Sigmoid colon (tissue), 7 donors: ENCODE results near the gene FHOD3. TPM values are rescaled to one million over a fixed set of nuclear protein-coding genes. Genes with fewer than 3 reads are reported as not detected.

Experiments
- DNase-seq: peaks from one replicate; pipeline ENCODE4 v3.0.0-alpha.2; 2019
- H3K27ac ChIP-seq, 4 donors: fragments of 200-600 bp; sonication (generic); one replicate each; pipeline ENCODE4 v1.5.1; 2016 to 2019; ENCODE audit warnings: mild to moderate bottlenecking in 1 of 4
- H3K27me3 ChIP-seq, 3 donors: fragments of 200-600 bp; sonication (generic); one replicate each; pipeline ENCODE4 v1.5.1; 2019; ENCODE audit warnings: mild to moderate bottlenecking in 1 of 3
- H3K36me3 ChIP-seq, 4 donors: fragments of 200-600 bp; sonication (generic); one replicate each; pipeline ENCODE4 v1.5.1; 2016 to 2019
- H3K4me1 ChIP-seq, 4 donors: fragments of 200-600 bp; sonication (generic); one replicate each; pipeline ENCODE4 v1.5.1; 2017 to 2019
- H3K4me3 ChIP-seq, 4 donors: fragments of 200-600 bp; sonication (generic); one replicate each; pipeline ENCODE4 v1.5.1; 2017 to 2019; ENCODE audit warnings: mild to moderate bottlenecking in 2 of 4, moderate library complexity in 1 of 4
- H3K9me3 ChIP-seq, 4 donors: fragments of 200-600 bp in 3 of 4; sonication (generic) in 3 of 4; one replicate each; pipeline versions ENCODE4 v1.5.1 to v1.6.1; 2013 to 2019
- CTCF ChIP-seq, 4 experiments: fragments of 450-650 bp in 3 of 4; fragments of 200-600 bp in 1 of 4; IDR thresholded peaks; one replicate each; pipeline ENCODE4 v1.5.1; 2016 to 2019; ENCODE audit warnings: antibody characterized with exemption in 4 of 4, mild to moderate bottlenecking in 3 of 4, moderate library complexity in 2 of 4
- EP300 ChIP-seq, 4 donors: sonication (generic); formaldehyde crosslinking; IDR thresholded peaks; one replicate each; pipeline ENCODE4 v1.6.1; 2017; ENCODE audit warnings: antibody characterized with exemption in 4 of 4
- POLR2A ChIP-seq, 2 donors: fragments of 450-650 bp; IDR thresholded peaks; one replicate each; pipeline ENCODE4 v1.6.1; 2016; ENCODE audit warnings: antibody characterized with exemption in 2 of 2, mild to moderate bottlenecking in 2 of 2, moderate library complexity in 2 of 2
- POLR2AphosphoS5 ChIP-seq, 4 donors: sonication (generic); formaldehyde crosslinking; IDR thresholded peaks; one replicate each; pipeline ENCODE4 v1.6.1; 2017; ENCODE audit warnings: antibody characterized with exemption in 4 of 4
- WGBS, 2 donors: extraction: QIAGEN DNeasy Blood & Tissue Kit; methylation state at CpG; one replicate each; pipeline ENCODE4 v1.1.7; 2013; 5-methylcytosine and 5-hydroxymethylcytosine counted together
- intact Hi-C: fragments of 100-400 bp; cut with DNase I; formaldehyde crosslinking; loops from one replicate; pipeline ENCODE4 v1.15.1; 2023
- polyA plus RNA-seq, 3 donors: library from polyadenylated mRNA; stranded (reverse); fragments of 200-250 nt; gene quantifications; one replicate each; pipeline ENCODE4 v1.2.3, GENCODE V29; 2013
- total RNA-seq, 4 donors: library from RNA; depleted of rRNA; stranded (reverse); fragments of >200 nt; gene quantifications; one replicate each; pipeline ENCODE4 v1.1.0, GENCODE V29; 2016
- donor health status: healthy with polysubstance abuse.
- donor health status: Bipolar disorder and iron deficiency.
- donor health status: healthy.

Gene FHOD3
- total and polyA plus RNA-seq, 7 donors: 1.2 to 24.9 (median 9.5) TPM

GRCh38 chr18:36776650-36777049, 479.1 kb downstream of the FHOD3 start:
- no peak overlapping the region for H3K27ac ChIP-seq
- DNase-seq: no peak
- H3K27me3 ChIP-seq: no peaks in the 10 kb centered on the region
- no peaks in the 10 kb centered on the region for H3K9me3 ChIP-seq
- no peaks in the 10 kb centered on the region for H3K4me1 ChIP-seq
- TF ChIP-seq POLR2AphosphoS5 (IDR thresholded peaks at IDR 0.05) (no peak), CTCF (IDR thresholded peaks at IDR 0.05) (no peak), EP300 (IDR thresholded peaks at IDR 0.05) (no peak), POLR2A (IDR thresholded peaks at IDR 0.05) (no peak)
- WGBS, 2 donors: 93 to 94% methylated on average over 5 of the region's 5 CpGs
- intact Hi-C loops: no loop called here
- H3K36me3 ChIP-seq: peaks cover 0 to 34% (median 12%) of the 10 kb centered on the region in 4 donors
- H3K4me3 ChIP-seq: no peak overlapping the region

- peaks cover 0 to 43% (median 12%) of the 10 kb centered on the region in 4 donors for H3K36me3 ChIP-seq
- no peak for DNase-seq
- no peaks in the 10 kb centered on the region for H3K27me3 ChIP-seq
- H3K4me3 ChIP-seq: no peak overlapping the region
- no peaks in the 10 kb centered on the region for H3K4me1 ChIP-seq
- no peak for TF ChIP-seq EP300 (IDR thresholded peaks at IDR 0.05)
- TF ChIP-seq CTCF (IDR thresholded peaks at IDR 0.05): no peak
- no peak for TF ChIP-seq POLR2A (IDR thresholded peaks at IDR 0.05)
- TF ChIP-seq POLR2AphosphoS5 (IDR thresholded peaks at IDR 0.05): no peak
- WGBS, 2 donors: 93 to 100% methylated on average over 1 of the region's 1 CpG
- intact Hi-C loops: no loop called here
- no peaks in the 10 kb centered on the region for H3K9me3 ChIP-seq
- no peak overlapping the region for H3K27ac ChIP-seq
Measured at GRCh38 chr18:36777566-36777965, 480.1 kb downstream of the FHOD3 start.

- intact Hi-C loops: no loop called here
- 68 to 81% methylated on average over 2 of the region's 2 CpGs for WGBS, 2 donors
Measured at GRCh38 chr18:36780748-36781147, 483.2 kb downstream of the FHOD3 start.

DNA sequence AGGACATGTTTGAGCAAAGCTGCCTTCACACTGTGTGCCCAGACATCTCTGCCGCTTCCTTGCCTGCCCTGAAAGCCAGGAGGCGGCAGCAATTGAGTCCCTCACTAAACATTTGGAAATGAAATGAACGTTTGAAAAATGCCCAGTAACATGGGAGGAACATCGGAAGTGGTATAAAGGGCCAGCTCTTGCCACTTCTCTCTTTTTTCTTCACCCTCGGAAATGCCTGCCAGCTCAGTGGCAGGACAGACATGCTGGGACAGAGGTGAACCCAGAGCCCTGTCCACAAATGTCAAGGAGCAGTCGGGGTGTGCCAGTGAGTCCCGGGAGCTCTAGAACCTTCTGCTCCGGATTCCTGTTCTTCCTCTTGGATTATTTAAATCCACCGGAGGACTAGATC, 485.2 kb downstream of the FHOD3 start:
- no peak overlapping the region for H3K4me3 ChIP-seq
- no peaks in the 10 kb centered on the region for H3K9me3 ChIP-seq
- peaks cover 0 to 7% (median 0%) of the 10 kb centered on the region in 4 donors for H3K4me1 ChIP-seq
- TF ChIP-seq POLR2A (IDR thresholded peaks at IDR 0.05): no peak
- TF ChIP-seq EP300 (IDR thresholded peaks at IDR 0.05): no peak
- TF ChIP-seq CTCF (IDR thresholded peaks at IDR 0.05): no peak
- no peak for TF ChIP-seq POLR2AphosphoS5 (IDR thresholded peaks at IDR 0.05)
- WGBS, 2 donors: 88% methylated on average over 9 of the region's 9 CpGs
- no peak overlapping the region for H3K27ac ChIP-seq
- intact Hi-C loops: no loop called here
- no peak for DNase-seq
- peaks cover 0 to 37% (median 11%) of the 10 kb centered on the region in 4 donors for H3K36me3 ChIP-seq
- H3K27me3 ChIP-seq: no peaks in the 10 kb centered on the region

More at GRCh38 chr18:36780748-36781147, 483.2 kb downstream of the FHOD3 start:
- no peaks in the 10 kb centered on the region for H3K4me1 ChIP-seq
- peaks cover 0 to 37% (median 11%) of the 10 kb centered on the region in 4 donors for H3K36me3 ChIP-seq
- H3K4me3 ChIP-seq: no peak overlapping the region
- no peaks in the 10 kb centered on the region for H3K9me3 ChIP-seq
- no peaks in the 10 kb centered on the region for H3K27me3 ChIP-seq
- TF ChIP-seq POLR2AphosphoS5 (IDR thresholded peaks at IDR 0.05): no peak
- TF ChIP-seq EP300 (IDR thresholded peaks at IDR 0.05): no peak
- no peak for TF ChIP-seq CTCF (IDR thresholded peaks at IDR 0.05)
- no peak for TF ChIP-seq POLR2A (IDR thresholded peaks at IDR 0.05)
- no peak overlapping the region for H3K27ac ChIP-seq
- DNase-seq: no peak

DNA sequence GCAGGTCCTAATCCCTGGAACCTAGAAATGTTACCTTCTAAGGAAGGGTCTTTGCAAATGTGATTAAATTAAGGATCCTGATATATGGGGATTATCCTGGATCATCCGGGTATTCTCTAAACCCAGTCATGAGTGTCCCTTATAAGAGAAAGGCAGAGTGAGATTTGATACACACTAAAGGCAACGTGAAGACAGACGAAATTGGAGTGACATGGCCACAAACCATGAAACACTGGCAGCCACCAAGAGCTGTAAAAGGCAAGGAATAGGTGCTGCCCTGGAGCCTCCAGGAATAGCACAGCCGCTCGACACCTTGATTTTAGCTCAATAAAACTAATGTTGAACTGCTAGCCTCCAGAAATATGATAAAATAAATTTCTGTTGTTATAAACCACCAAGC, 486.3 kb downstream of the FHOD3 start:
- Histone ChIP-seq H3K4me1 (peaks cover 0 to 7% (median 0%) of the 10 kb centered on the region in 4 donors), H3K9me3 (no peaks in the 10 kb centered on the region), H3K27me3 (no peaks in the 10 kb centered on the region), H3K36me3 (peaks cover 0 to 37% (median 11%) of the 10 kb centered on the region in 4 donors), H3K4me3 (no peak overlapping the region), H3K27ac (no peak overlapping the region)
- TF ChIP-seq EP300 (IDR thresholded peaks at IDR 0.05) (no peak), POLR2A (IDR thresholded peaks at IDR 0.05) (no peak), POLR2AphosphoS5 (IDR thresholded peaks at IDR 0.05) (no peak), CTCF (IDR thresholded peaks at IDR 0.05) (no peak)
- intact Hi-C loops: no loop called here
- 96 to 97% methylated on average over 5 of the region's 5 CpGs for WGBS, 2 donors
- DNase-seq: no peak
